ENCODE data around the gene MCL1. TPM values are rescaled to one million over a fixed set of nuclear protein-coding genes. Genes with fewer than 3 reads are reported as not detected.
"Not testable (repeated sequence)": the region's sequence is repeated elsewhere in the genome, so short reads cannot be mapped to it uniquely, and the experiment has no call there.

Gene MCL1
- total RNA-seq, result 162 and 186 TPM in 2 replicates
- polyA plus RNA-seq (2012), result 93.5 TPM

GRCh38 chr1:150579110-150579944, at the start of gene MCL1:
MCL1 (minus strand) TSS chr1:150579610; CDS start chr1:150579530, 80 bp downstream.
- DNase-seq (ENCODE audit: low read depth), result peak; percentile 96

- DNase-seq (ENCODE audit: low read depth), result peak; percentile 15
Observed at GRCh38 chr1:150628766-150629114, 49.3 kb upstream of the MCL1 start.

GRCh38 chr1:150627826-150628410, 48.5 kb upstream of the MCL1 start:
- DNase-seq (ENCODE audit: low read depth), result peak; percentile 35

- DNase-seq (ENCODE audit: low read depth), result no peak
Observed at GRCh38 chr1:150626150-150626549, 46.7 kb upstream of the MCL1 start.

GRCh38 chr1:150624546-150624945, 45.1 kb upstream of the MCL1 start:
- not testable (repeated sequence) for DNase-seq (ENCODE audit: low read depth)

- not testable (repeated sequence) for DNase-seq (ENCODE audit: low read depth)
Observed at GRCh38 chr1:150624134-150624533, 44.7 kb upstream of the MCL1 start.

GRCh38 chr1:150622303-150622975, 43.0 kb upstream of the MCL1 start:
- no peak for DNase-seq (ENCODE audit: low read depth)

GRCh38 chr1:150621497-150622302, 42.3 kb upstream of the MCL1 start:
- DNase-seq (ENCODE audit: low read depth), result peak; percentile 60

GRCh38 chr1:150620919-150621318, 41.5 kb upstream of the MCL1 start:
- no peak for DNase-seq (ENCODE audit: low read depth)

GRCh38 chr1:150619576-150620509, 40.4 kb upstream of the MCL1 start:
- peak; percentile 94 for DNase-seq (ENCODE audit: low read depth)

GRCh38 chr1:150615346-150616201, 36.2 kb upstream of the MCL1 start:
- no peak for DNase-seq (ENCODE audit: low read depth)

GRCh38 chr1:150613061-150613920, 33.9 kb upstream of the MCL1 start:
- peak; percentile 27 for DNase-seq (ENCODE audit: low read depth)

- DNase-seq (ENCODE audit: low read depth), result no peak
Observed at GRCh38 chr1:150612014-150612345, 32.6 kb upstream of the MCL1 start.

- DNase-seq (ENCODE audit: low read depth), result no peak
Observed at GRCh38 chr1:150610576-150610975, 31.2 kb upstream of the MCL1 start.

- no peak for DNase-seq (ENCODE audit: low read depth)
Observed at GRCh38 chr1:150609732-150610131, 30.3 kb upstream of the MCL1 start.

GRCh38 chr1:150606463-150607142, 27.2 kb upstream of the MCL1 start:
- DNase-seq (ENCODE audit: low read depth), result no peak

- not testable (repeated sequence) for DNase-seq (ENCODE audit: low read depth)
Observed at GRCh38 chr1:150605451-150605731, 26.0 kb upstream of the MCL1 start.

GRCh38 chr1:150604226-150604588, 24.8 kb upstream of the MCL1 start:
- no peak for DNase-seq (ENCODE audit: low read depth)

Measured in myocyte (in vitro differentiated cells).